H1 (cell line): ENCODE results near the gene CD300A. TPM values are rescaled to one million over a fixed set of nuclear protein-coding genes. Genes with fewer than 3 reads are reported as not detected.
A peak's percentile ranks its signal among the peaks of the same experiment; 100 is the strongest.

Experiments
- CTCF ChIA-PET: fragments of 300-600 bp; sonication (Branson Sonifier 250); formaldehyde crosslinking; loops from one replicate; lab custom pipeline; 2021; ENCODE audit not compliant: partially characterized antibody; lab: Charles Lee
- POLR2A ChIA-PET: fragments of 300-600 bp; sonication (Branson Sonifier 250); formaldehyde crosslinking; loops from one replicate; lab custom pipeline; 2021; ENCODE audit warnings: inconsistent platforms; ENCODE audit not compliant: partially characterized antibody; lab: Charles Lee
- DNase-seq, 2 experiments: peaks; one replicate each; pipeline versions ENCODE4 v3.0.0 to v3.0.0-alpha.2; 2010 to 2022; ENCODE audit warnings: low spot score in 2 of 2, low read depth in 1 of 2, mixed read lengths in 1 of 2
- FAIRE-seq: peaks from 2 replicates; lab custom pipeline; 2011; peaks lifted over from hg19 to GRCh38; lab: Jason Lieb, UNC
- H2AFZ ChIP-seq: 2 replicates; pipeline ENCODE4 v1.8.1; 2012; ENCODE audit warnings: low read length, inconsistent platforms
- H2AK5ac ChIP-seq: 2 replicates; pipeline ENCODE4 v1.6.1; 2013; ENCODE audit warnings: low read depth, low read length
- H2BK120ac ChIP-seq: replicated peaks from 2 replicates; pipeline ENCODE3; 2013; ENCODE audit warnings: low read depth, low read length, inconsistent platforms
- H2BK12ac ChIP-seq: 2 replicates; pipeline ENCODE4 v1.6.1; 2013; ENCODE audit warnings: low read depth, low read length
- H2BK15ac ChIP-seq: 2 replicates; pipeline ENCODE4 v1.6.1; 2013; ENCODE audit warnings: low read length
- H2BK20ac ChIP-seq: 2 replicates; pipeline ENCODE4 v1.6.1; 2013; ENCODE audit warnings: low read length
- H2BK5ac ChIP-seq: 2 replicates; pipeline ENCODE4 v1.6.1; 2013; ENCODE audit warnings: low read depth, low read length
- H3K14ac ChIP-seq: 2 replicates; pipeline ENCODE4 v1.6.1; 2013; ENCODE audit warnings: inconsistent platforms; ENCODE audit not compliant: insufficient read length
- H3K18ac ChIP-seq: 2 replicates; pipeline ENCODE4 v1.6.1; 2013; ENCODE audit warnings: low read length; ENCODE audit errors: extremely low read depth
- H3K23ac ChIP-seq: 2 replicates; pipeline ENCODE4 v1.6.1; 2013; ENCODE audit warnings: inconsistent platforms; ENCODE audit not compliant: insufficient read length
- H3K23me2 ChIP-seq: 2 replicates; pipeline ENCODE4 v1.6.1; 2013; ENCODE audit warnings: low read depth, low read length
- H3K27ac ChIP-seq: 2 replicates; pipeline ENCODE4 v1.6.1; 2011; ENCODE audit warnings: low read depth, low read length, inconsistent platforms
- H3K27me3 ChIP-seq, 4 experiments: replicated peaks in 1 of 4; 1 replicate in 1 of 4; 2 replicates in 3 of 4; pipeline versions ENCODE4 v1.6.1 to v1.8.1; 2011 to 2013; ENCODE audit warnings: low read length in 3 of 4, mild to moderate bottlenecking in 3 of 4, inconsistent platforms in 2 of 4, mixed read lengths in 2 of 4, moderate library complexity in 1 of 4; ENCODE audit not compliant: control insufficient read depth in 3 of 4, insufficient read depth in 3 of 4; ENCODE audit errors: extremely low read depth in 1 of 4
- H3K36me3 ChIP-seq, 4 experiments: 2 replicates each; pipeline versions ENCODE4 v1.6.1 to v1.8.1; 2011 to 2013; ENCODE audit warnings: mild to moderate bottlenecking in 4 of 4, low read length in 3 of 4, moderate library complexity in 2 of 4, control low read depth in 1 of 4, inconsistent platforms in 1 of 4; ENCODE audit not compliant: insufficient read depth in 4 of 4, control insufficient read depth in 2 of 4
- H3K4ac ChIP-seq: replicated peaks from 2 replicates; pipeline ENCODE3; 2013; ENCODE audit warnings: low read length, low read depth, mixed read lengths, inconsistent platforms; ENCODE audit not compliant: insufficient read length
- H3K4me1 ChIP-seq, 4 experiments: replicated peaks in 1 of 4; 1 replicate in 1 of 4; 2 replicates in 3 of 4; pipeline versions ENCODE4 v1.6.1 to v1.8.1; 2011 to 2013; ENCODE audit warnings: low read length in 3 of 4, inconsistent platforms in 2 of 4, mixed read lengths in 1 of 4; ENCODE audit not compliant: insufficient read depth in 4 of 4, control insufficient read depth in 3 of 4
- H3K4me2 ChIP-seq, 2 experiments: 2 replicates each; pipeline versions ENCODE4 v1.6.1 to v1.8.1; 2011 to 2013; ENCODE audit warnings: low read depth in 2 of 2, low read length in 2 of 2, control low read depth in 1 of 2, inconsistent platforms in 1 of 2, mild to moderate bottlenecking in 1 of 2; ENCODE audit not compliant: insufficient read depth in 1 of 2
- H3K4me3 ChIP-seq, 4 experiments: fragments of 200-600, 300-600 bp in 1 of 4; sonication (generic), shearing (Covaris generic), sonication (Bioruptor Twin) in 1 of 4; 2 replicates each; pipeline versions ENCODE4 v1.5.1 to v1.8.1; 2011 to 2016; ENCODE audit warnings: low read length in 4 of 4, low read depth in 3 of 4, control low read depth in 2 of 4, inconsistent platforms in 2 of 4, mild to moderate bottlenecking in 2 of 4, mixed read lengths in 1 of 4, moderate library complexity in 1 of 4; ENCODE audit not compliant: insufficient read depth in 2 of 4; ENCODE audit errors: extremely low read depth in 1 of 4
- H3K56ac ChIP-seq: replicated peaks from 2 replicates; pipeline ENCODE3; 2013; ENCODE audit warnings: low read depth, mild to moderate bottlenecking, mixed read lengths, low read length, inconsistent platforms; ENCODE audit not compliant: insufficient read length
- H3K79me1 ChIP-seq: 2 replicates; pipeline ENCODE4 v1.6.1; 2013; ENCODE audit warnings: low read depth, low read length, control low read depth
- H3K79me2 ChIP-seq, 2 experiments: 2 replicates each; pipeline versions ENCODE4 v1.6.1 to v1.8.1; 2012 to 2013; ENCODE audit warnings: low read length in 2 of 2, mild to moderate bottlenecking in 2 of 2, inconsistent platforms in 1 of 2; ENCODE audit not compliant: insufficient read depth in 2 of 2, control insufficient read depth in 1 of 2
- H3K9ac ChIP-seq, 4 experiments: replicated peaks in 1 of 4; 1 replicate in 1 of 4; 2 replicates in 3 of 4; pipeline versions ENCODE4 v1.6.1 to v1.8.1; 2011 to 2013; ENCODE audit warnings: low read depth in 3 of 4, low read length in 3 of 4, control low read depth in 2 of 4, mild to moderate bottlenecking in 2 of 4, moderate library complexity in 2 of 4, inconsistent platforms in 1 of 4; ENCODE audit errors: extremely low read depth in 1 of 4
- H3K9me3 ChIP-seq, 2 experiments: 2 replicates each; pipeline versions ENCODE4 v1.6.1 to v1.8.1; 2012 to 2013; ENCODE audit warnings: mild to moderate bottlenecking in 2 of 2, moderate library complexity in 2 of 2, control low read depth in 1 of 2, inconsistent platforms in 1 of 2, low read depth in 1 of 2, low read length in 1 of 2, mixed read lengths in 1 of 2; ENCODE audit not compliant: insufficient read depth in 2 of 2
- H4K20me1 ChIP-seq, 2 experiments: replicated peaks in 1 of 2; 2 replicates each; pipeline versions ENCODE3 to v1.8.1; 2011 to 2013; ENCODE audit warnings: inconsistent platforms in 2 of 2, low read length in 2 of 2, mild to moderate bottlenecking in 1 of 2; ENCODE audit not compliant: insufficient read depth in 2 of 2, control insufficient read depth in 1 of 2
- H4K5ac ChIP-seq: 2 replicates; pipeline ENCODE4 v1.6.1; 2013; ENCODE audit warnings: low read length, low read depth, mixed read lengths, inconsistent platforms; ENCODE audit not compliant: insufficient read length
- H4K8ac ChIP-seq: 2 replicates; pipeline ENCODE4 v1.8.0; 2013; ENCODE audit warnings: mild to moderate bottlenecking, moderate library complexity, low read length, inconsistent platforms; ENCODE audit not compliant: insufficient read depth; ENCODE audit errors: extremely low read depth
- H4K91ac ChIP-seq: replicated peaks from 2 replicates; pipeline ENCODE3; 2013; ENCODE audit warnings: low read length, mixed read lengths, inconsistent platforms; ENCODE audit not compliant: insufficient read length
- BACH1 ChIP-seq: IDR thresholded peaks from 2 replicates; pipeline ENCODE4 v1.6.1; 2012; ENCODE audit warnings: low read length, improper control_type of control experiment
- CBX5 ChIP-seq: fragments of 300-800, 300-1000 bp; sonication (generic); IDR thresholded peaks from 2 replicates; pipeline ENCODE4 v1.7.1; 2016; ENCODE audit warnings: antibody characterized with exemption, low read length, low read depth
- CBX8 ChIP-seq: fragments of 300-800, 300-1000 bp; sonication (generic); IDR thresholded peaks from 2 replicates; pipeline ENCODE4 v1.7.1; 2016; ENCODE audit warnings: low read depth, low read length, borderline replicate concordance
- CEBPB ChIP-seq: IDR thresholded peaks from 2 replicates; pipeline ENCODE4 v1.6.1; 2012; ENCODE audit warnings: low read depth, low read length
- EGR1 ChIP-seq: IDR thresholded peaks from 2 replicates; pipeline ENCODE4 v1.6.1; 2011; ENCODE audit warnings: low read depth, low read length, borderline replicate concordance
- EZH2 ChIP-seq: fragments of 200-600 bp; sonication (generic); IDR thresholded peaks from 2 replicates; pipeline ENCODE4 v1.7.1; 2012; ENCODE audit warnings: low read depth, mild to moderate bottlenecking, moderate library complexity, low read length, inconsistent platforms; ENCODE audit not compliant: severe bottlenecking
- GTF2F1 ChIP-seq: IDR thresholded peaks from 2 replicates; pipeline ENCODE4 v1.6.1; 2012; ENCODE audit warnings: low read depth, low read length, improper control_type of control experiment, borderline replicate concordance
- HDAC6 ChIP-seq: IDR thresholded peaks from one replicate; pipeline ENCODE4 v1.7.1; 2012; ENCODE audit warnings: low read depth, mild to moderate bottlenecking, inconsistent platforms, low read length, moderate library complexity
- NRF1 ChIP-seq: IDR thresholded peaks from 2 replicates; pipeline ENCODE4 v1.6.1; 2011; ENCODE audit warnings: mild to moderate bottlenecking, low read depth, low read length, improper control_type of control experiment
- POLR2A ChIP-seq, 2 experiments: IDR thresholded peaks; 1 replicate in 1 of 2; 2 replicates in 1 of 2; pipeline ENCODE4 v1.6.1; 2011; ENCODE audit warnings: low read depth in 2 of 2, low read length in 2 of 2, mild to moderate bottlenecking in 2 of 2; ENCODE audit errors: control extremely low read depth in 1 of 2
- RFX5 ChIP-seq: IDR thresholded peaks from 2 replicates; pipeline ENCODE4 v1.6.1; 2011; ENCODE audit warnings: low read depth, low read length, improper control_type of control experiment, borderline replicate concordance
- SP1 ChIP-seq: IDR thresholded peaks from 2 replicates; pipeline ENCODE4 v1.6.1; 2011; ENCODE audit warnings: low read depth, low read length
- TBP ChIP-seq: IDR thresholded peaks from 2 replicates; pipeline ENCODE4 v1.6.1; 2011; ENCODE audit warnings: low read depth, low read length, improper control_type of control experiment
- WGBS, 2 experiments: shearing (Covaris generic) in 1 of 2; methylation state at CpG; one replicate each; pipeline versions ENCODE4 v1.1.6 to v1.1.7; 2013 to 2015; ENCODE audit warnings: low lambda C conversion rate in 2 of 2, mixed read lengths in 2 of 2, inconsistent platforms in 1 of 2, low coverage in 1 of 2, missing lambda C conversion rate in 1 of 2; ENCODE audit not compliant: insufficient replicate concordance in 2 of 2, insufficient coverage in 1 of 2, insufficient read length in 1 of 2; ENCODE audit errors: extremely low coverage in 1 of 2, missing lambda C conversion rate in 1 of 2; 5-methylcytosine and 5-hydroxymethylcytosine counted together
- polyA plus RNA-seq, 7 experiments: library from polyadenylated mRNA; depleted of rRNA in 3 of 7; stranded (reverse) in 5 of 7; unstranded in 2 of 7; fragments of >200 nt in 5 of 7; fragments of 200-250 nt in 2 of 7; gene quantifications; 1 replicate in 5 of 7; 2 replicates in 1 of 7; 4 replicates in 1 of 7; pipeline versions ENCODE4 v1.2.1 to v1.2.3, GENCODE V29; 2011 to 2013; ENCODE audit warnings: missing spikeins in 2 of 7, mixed read lengths in 2 of 7
- total RNA-seq: library from RNA; stranded (reverse); fragmentation: NEBNext Ultra II Directional; extraction: Animal tissue kit (Norgen Biotek cat#: 25700); gene quantifications from 2 replicates; pipeline ENCODE4 v1.2.1, GENCODE V29; 2021

CD300A gene
- total and polyA plus RNA-seq, 2 of the 8 experiments (the other 6 are each of a cell fraction or from before 2014, with no cell fraction given): 0.52 to 1.3 TPM

- no peak overlapping the region for H3K4me3 ChIP-seq
- H3K4ac ChIP-seq: no peak overlapping the region
- 0 out of 2 replicates have a peak overlapping the region, but pooled peaks have one; percentile 53 for H2AK5ac ChIP-seq
- no peak overlapping the region for H4K91ac ChIP-seq
- TF ChIP-seq GTF2F1: no peak
- TF ChIP-seq EGR1: no peak
- TF ChIP-seq POLR2A (IDR thresholded peaks at IDR 0.05; ENCODE audit: control extremely low read depth in 1 of 2, low read depth in 2 of 2, low read length in 2 of 2): no peak
- no peak for TF ChIP-seq SP1
- TF ChIP-seq CBX8: no peak
- no peak for TF ChIP-seq CBX5
- no peak for TF ChIP-seq BACH1
- TF ChIP-seq HDAC6: no peak
- TF ChIP-seq CEBPB: no peak
- no peak for TF ChIP-seq TBP
- no peak for TF ChIP-seq RFX5
- TF ChIP-seq EZH2: no peak
- no peak for TF ChIP-seq NRF1
- H3K18ac ChIP-seq: peak overlapping the region; percentile 83
- H3K27ac ChIP-seq: no peak overlapping the region
- WGBS, 2 experiments: 90% methylated on average over 9 of the region's 9 CpGs; no CpG with 5 or more reads in 1 of the 2 experiments
- no peak overlapping the region for H3K23ac ChIP-seq
- no peak overlapping the region for H3K56ac ChIP-seq
- no peak overlapping the region for H2BK5ac ChIP-seq
- DNase-seq (no peak), FAIRE-seq (no peak)
- no peak overlapping the region for H2BK120ac ChIP-seq
- 0 out of 2 replicates have a peak overlapping the region, but pooled peaks have one; percentile 32 for H2BK20ac ChIP-seq
- POLR2A ChIA-PET: interaction anchor here (1.8 kb wide), 1 partner anchor 65 kb away, joined by 4 read pairs; the partner anchor contains the start of gene BTBD17
- CTCF ChIA-PET: no interaction called here
- no peaks in the 10 kb centered on the region for H3K79me2 ChIP-seq
- no peak overlapping the region for H3K9ac ChIP-seq
- H4K20me1 ChIP-seq: no peaks in the 10 kb centered on the region
- H2BK15ac ChIP-seq: peak overlapping the region; percentile 92; the same call in 1 of the 2 replicates
- peaks cover 14% of the 10 kb centered on the region for H3K23me2 ChIP-seq
- no peaks in the 10 kb centered on the region for H3K79me1 ChIP-seq
- peaks cover 5 to 30% (median 23%) of the 10 kb centered on the region in 4 experiments for H3K4me1 ChIP-seq
- no peak overlapping the region for H3K14ac ChIP-seq
- H3K27me3 ChIP-seq: peaks cover 0 to 12% (median 7%) of the 10 kb centered on the region in 4 experiments; a peak in 5 of 7 replicates
- peak overlapping the region; percentile 92; the same call in 1 of the 2 replicates for H2BK12ac ChIP-seq
- H4K5ac ChIP-seq: no peak overlapping the region
- H3K9me3 ChIP-seq: no peaks in the 10 kb centered on the region
- H4K8ac ChIP-seq: peak overlapping the region; percentile 72
- H3K4me2 ChIP-seq: peak overlapping the region in 1 of 2 experiments; percentile 7; a peak in 1 of 4 replicates
- no peak overlapping the region for H2AFZ ChIP-seq
- H3K36me3 ChIP-seq: no peaks in the 10 kb centered on the region
Observed at GRCh38 chr17:74426551-74427047, 39.8 kb upstream of the CD300A start.
